ENCODE results near the gene IRF2BP2.
"Not testable (repeated sequence)": the region's sequence is repeated elsewhere in the genome, so short reads cannot be mapped to it uniquely, and the experiment has no call there.

IRF2BP2 gene

GRCh38 chr1:234603221-234604204 lies 6.5 kb downstream of the IRF2BP2 start:
- peaks cover 35% of the 10 kb centered on the region for H3K36me3 ChIP-seq (ENCODE audit: insufficient read depth, low read length)
- H3K9me3 ChIP-seq (ENCODE audit: low read length): no peaks in the 10 kb centered on the region
- H3K27ac ChIP-seq (ENCODE audit: low read depth, low read length): peak overlapping the region; percentile 90
- H3K4me3 ChIP-seq (ENCODE audit: low read depth in 1 of 2, low read length in 2 of 2): peak overlapping the region; percentile 56 to 86
- H3K27me3 ChIP-seq (ENCODE audit: control insufficient read depth in 1 of 2, insufficient read depth in 2 of 2, low read length in 2 of 2): no peaks in the 10 kb centered on the region
- peak overlapping the region; percentile 94 for H3K9ac ChIP-seq (ENCODE audit: low read length)
- peaks cover 45% of the 10 kb centered on the region for H3K4me1 ChIP-seq (ENCODE audit: insufficient read depth, low read length)

- peak overlapping the region; percentile 94 for H3K9ac ChIP-seq (ENCODE audit: low read length)
- peak overlapping the region; percentile 90 for H3K27ac ChIP-seq (ENCODE audit: low read depth, low read length)
- H3K4me3 ChIP-seq (ENCODE audit: low read depth in 1 of 2, low read length in 2 of 2): peak overlapping the region in 1 of 2 donors; percentile 38
- H3K4me1 ChIP-seq (ENCODE audit: insufficient read depth, low read length): peaks cover 47% of the 10 kb centered on the region
- H3K27me3 ChIP-seq (ENCODE audit: control insufficient read depth in 1 of 2, insufficient read depth in 2 of 2, low read length in 2 of 2): no peaks in the 10 kb centered on the region
- peaks cover 30% of the 10 kb centered on the region for H3K36me3 ChIP-seq (ENCODE audit: insufficient read depth, low read length)
- no peaks in the 10 kb centered on the region for H3K9me3 ChIP-seq (ENCODE audit: low read length)
Observed at GRCh38 chr1:234602334-234603220, 7.4 kb downstream of the IRF2BP2 start.

- peak overlapping the region in 1 of 2 donors; percentile 4 for H3K4me3 ChIP-seq (ENCODE audit: low read depth in 1 of 2, low read length in 2 of 2)
- peak overlapping the region; percentile 94 for H3K9ac ChIP-seq (ENCODE audit: low read length)
- no peaks in the 10 kb centered on the region for H3K27me3 ChIP-seq (ENCODE audit: control insufficient read depth in 1 of 2, insufficient read depth in 2 of 2, low read length in 2 of 2)
- H3K9me3 ChIP-seq (ENCODE audit: low read length): no peaks in the 10 kb centered on the region
- peaks cover 47% of the 10 kb centered on the region for H3K4me1 ChIP-seq (ENCODE audit: insufficient read depth, low read length)
- peaks cover 18% of the 10 kb centered on the region for H3K36me3 ChIP-seq (ENCODE audit: insufficient read depth, low read length)
- H3K27ac ChIP-seq (ENCODE audit: low read depth, low read length): peak overlapping the region; percentile 90
Observed at GRCh38 chr1:234601301-234602017, 8.5 kb downstream of the IRF2BP2 start.

- Histone ChIP-seq H3K4me1 (ENCODE audit: insufficient read depth, low read length) (peaks cover 47% of the 10 kb centered on the region), H3K9ac (ENCODE audit: low read length) (peak overlapping the region; percentile 62), H3K4me3 (ENCODE audit: low read depth in 1 of 2, low read length in 2 of 2) (peak overlapping the region; percentile 4 to 17), H3K27ac (ENCODE audit: low read depth, low read length) (peak overlapping the region; percentile 90), H3K9me3 (ENCODE audit: low read length) (no peaks in the 10 kb centered on the region), H3K36me3 (ENCODE audit: insufficient read depth, low read length) (peaks cover 10% of the 10 kb centered on the region), H3K27me3 (ENCODE audit: control insufficient read depth in 1 of 2, insufficient read depth in 2 of 2, low read length in 2 of 2) (no peaks in the 10 kb centered on the region)
Observed at GRCh38 chr1:234600418-234601281, 9.3 kb downstream of the IRF2BP2 start.

- Histone ChIP-seq H3K27ac (ENCODE audit: low read depth, low read length) (peak overlapping the region; percentile 90), H3K9me3 (ENCODE audit: low read length) (no peaks in the 10 kb centered on the region), H3K4me3 (ENCODE audit: low read depth in 1 of 2, low read length in 2 of 2) (peak overlapping the region; percentile 17 to 42), H3K4me1 (ENCODE audit: insufficient read depth, low read length) (peaks cover 47% of the 10 kb centered on the region), H3K36me3 (ENCODE audit: insufficient read depth, low read length) (peaks cover 7% of the 10 kb centered on the region), H3K9ac (ENCODE audit: low read length) (peak overlapping the region; percentile 62), H3K27me3 (ENCODE audit: control insufficient read depth in 1 of 2, insufficient read depth in 2 of 2, low read length in 2 of 2) (no peaks in the 10 kb centered on the region)
Observed at GRCh38 chr1:234599617-234600417, 10.2 kb downstream of the IRF2BP2 start.

- H3K27ac ChIP-seq (ENCODE audit: low read depth, low read length): peak overlapping the region; percentile 90
- peaks cover 7% of the 10 kb centered on the region for H3K36me3 ChIP-seq (ENCODE audit: insufficient read depth, low read length)
- peak overlapping the region; percentile 45 for H3K9ac ChIP-seq (ENCODE audit: low read length)
- H3K9me3 ChIP-seq (ENCODE audit: low read length): no peaks in the 10 kb centered on the region
- H3K4me3 ChIP-seq (ENCODE audit: low read depth in 1 of 2, low read length in 2 of 2): peak overlapping the region in 1 of 2 donors; percentile 42
- H3K27me3 ChIP-seq (ENCODE audit: control insufficient read depth in 1 of 2, insufficient read depth in 2 of 2, low read length in 2 of 2): no peaks in the 10 kb centered on the region
- peaks cover 47% of the 10 kb centered on the region for H3K4me1 ChIP-seq (ENCODE audit: insufficient read depth, low read length)
Observed at GRCh38 chr1:234598974-234599616, 10.9 kb downstream of the IRF2BP2 start.

GRCh38 chr1:234597894-234598293 lies 12.1 kb downstream of the IRF2BP2 start:
- Histone ChIP-seq H3K27me3 (ENCODE audit: control insufficient read depth in 1 of 2, insufficient read depth in 2 of 2, low read length in 2 of 2) (no peaks in the 10 kb centered on the region), H3K4me3 (ENCODE audit: low read depth in 1 of 2, low read length in 2 of 2) (no peak overlapping the region), H3K27ac (ENCODE audit: low read depth, low read length) (peak overlapping the region; percentile 7)

GRCh38 chr1:234595899-234596298 lies 14.1 kb downstream of the IRF2BP2 start:
- H3K4me1 ChIP-seq (ENCODE audit: insufficient read depth, low read length): peaks cover 20% of the 10 kb centered on the region
- H3K9me3 ChIP-seq (ENCODE audit: low read length): no peaks in the 10 kb centered on the region
- H3K4me3 ChIP-seq (ENCODE audit: low read depth in 1 of 2, low read length in 2 of 2): no peak overlapping the region
- H3K27me3 ChIP-seq (ENCODE audit: control insufficient read depth in 1 of 2, insufficient read depth in 2 of 2, low read length in 2 of 2): no peaks in the 10 kb centered on the region
- H3K36me3 ChIP-seq (ENCODE audit: insufficient read depth, low read length): no peaks in the 10 kb centered on the region
- H3K27ac ChIP-seq (ENCODE audit: low read depth, low read length): no peak overlapping the region
- H3K9ac ChIP-seq (ENCODE audit: low read length): no peak overlapping the region

More at GRCh38 chr1:234597894-234598293, 12.1 kb downstream of the IRF2BP2 start:
- H3K36me3 ChIP-seq (ENCODE audit: insufficient read depth, low read length): peaks cover 4% of the 10 kb centered on the region
- H3K9me3 ChIP-seq (ENCODE audit: low read length): no peaks in the 10 kb centered on the region
- no peak overlapping the region for H3K9ac ChIP-seq (ENCODE audit: low read length)
- peaks cover 36% of the 10 kb centered on the region for H3K4me1 ChIP-seq (ENCODE audit: insufficient read depth, low read length)

GRCh38 chr1:234594575-234594974 lies 15.4 kb downstream of the IRF2BP2 start:
- H3K4me3 ChIP-seq (ENCODE audit: low read depth in 1 of 2, low read length in 2 of 2); H3K9me3 ChIP-seq (ENCODE audit: low read length); H3K36me3 ChIP-seq (ENCODE audit: insufficient read depth, low read length); H3K9ac ChIP-seq (ENCODE audit: low read length); H3K27me3 ChIP-seq (ENCODE audit: control insufficient read depth in 1 of 2, insufficient read depth in 2 of 2, low read length in 2 of 2); H3K27ac ChIP-seq (ENCODE audit: low read depth, low read length): not testable (repeated sequence)
- peaks cover 27% of the 10 kb centered on the region for H3K4me1 ChIP-seq (ENCODE audit: insufficient read depth, low read length)

All from muscle layer of colon (tissue), 2 donors.